ENCODE data around the gene RGS10.

RGS10 gene

GRCh38 chr10:119480667-119481066 lies 61.9 kb downstream of the RGS10 start:
- DNase-seq (ENCODE audit: extremely low read depth, low read depth), result no peak

DNA sequence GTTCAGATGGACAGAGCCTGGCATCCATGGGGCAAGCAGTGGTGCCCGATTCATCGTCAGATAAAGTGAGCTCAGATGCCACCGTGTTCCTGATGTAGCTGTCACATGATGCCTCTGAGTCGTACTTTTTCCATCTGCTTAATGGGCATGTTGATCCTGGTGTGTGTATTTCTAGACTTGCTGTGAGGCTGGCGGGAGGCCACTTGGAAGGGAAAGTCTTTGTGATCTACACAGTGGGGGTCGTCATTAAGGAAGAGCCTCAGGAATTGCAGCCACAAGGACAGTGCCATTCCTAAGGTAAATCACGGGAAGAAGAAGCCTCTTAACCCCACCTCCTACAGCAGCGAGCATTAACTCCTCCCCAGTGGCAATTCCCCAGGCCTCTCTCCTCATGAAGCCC lies 63.0 kb downstream of the RGS10 start:
- DNase-seq (ENCODE audit: extremely low read depth, low read depth), result no peak
- TF ChIP-seq, protein P1, sequence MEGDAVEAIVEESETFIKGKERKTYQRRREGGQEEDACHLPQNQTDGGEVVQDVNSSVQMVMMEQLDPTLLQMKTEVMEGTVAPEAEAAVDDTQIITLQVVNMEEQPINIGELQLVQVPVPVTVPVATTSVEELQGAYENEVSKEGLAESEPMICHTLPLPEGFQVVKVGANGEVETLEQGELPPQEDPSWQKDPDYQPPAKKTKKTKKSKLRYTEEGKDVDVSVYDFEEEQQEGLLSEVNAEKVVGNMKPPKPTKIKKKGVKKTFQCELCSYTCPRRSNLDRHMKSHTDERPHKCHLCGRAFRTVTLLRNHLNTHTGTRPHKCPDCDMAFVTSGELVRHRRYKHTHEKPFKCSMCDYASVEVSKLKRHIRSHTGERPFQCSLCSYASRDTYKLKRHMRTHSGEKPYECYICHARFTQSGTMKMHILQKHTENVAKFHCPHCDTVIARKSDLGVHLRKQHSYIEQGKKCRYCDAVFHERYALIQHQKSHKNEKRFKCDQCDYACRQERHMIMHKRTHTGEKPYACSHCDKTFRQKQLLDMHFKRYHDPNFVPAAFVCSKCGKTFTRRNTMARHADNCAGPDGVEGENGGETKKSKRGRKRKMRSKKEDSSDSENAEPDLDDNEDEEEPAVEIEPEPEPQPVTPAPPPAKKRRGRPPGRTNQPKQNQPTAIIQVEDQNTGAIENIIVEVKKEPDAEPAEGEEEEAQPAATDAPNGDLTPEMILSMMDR (IDR thresholded peaks at IDR 0.05; ENCODE audit: low read depth, low read length), result no peak

More at GRCh38 chr10:119480667-119481066, 61.9 kb downstream of the RGS10 start:
- TF ChIP-seq, protein P1 (IDR thresholded peaks at IDR 0.05; ENCODE audit: low read depth, low read length), result no peak

GRCh38 chr10:119478811-119479341 lies 63.6 kb downstream of the RGS10 start:
- TF ChIP-seq, protein P1 (IDR thresholded peaks at IDR 0.05; ENCODE audit: low read depth, low read length), result no peak
- no peak for DNase-seq (ENCODE audit: extremely low read depth, low read depth)

- TF ChIP-seq, protein P1 (IDR thresholded peaks at IDR 0.05; ENCODE audit: low read depth, low read length), result no peak
- no peak for DNase-seq (ENCODE audit: extremely low read depth, low read depth)
Observed at GRCh38 chr10:119478111-119478802, 64.3 kb downstream of the RGS10 start.

GRCh38 chr10:119477444-119477843 lies 65.1 kb downstream of the RGS10 start:
- no peak for DNase-seq (ENCODE audit: extremely low read depth, low read depth)
- TF ChIP-seq, protein P1 (IDR thresholded peaks at IDR 0.05; ENCODE audit: low read depth, low read length), result no peak

- TF ChIP-seq, protein P1 (IDR thresholded peaks at IDR 0.05; ENCODE audit: low read depth, low read length), result no peak
- DNase-seq (ENCODE audit: extremely low read depth, low read depth), result no peak
Observed at GRCh38 chr10:119474606-119475005, 67.9 kb downstream of the RGS10 start.

DNA sequence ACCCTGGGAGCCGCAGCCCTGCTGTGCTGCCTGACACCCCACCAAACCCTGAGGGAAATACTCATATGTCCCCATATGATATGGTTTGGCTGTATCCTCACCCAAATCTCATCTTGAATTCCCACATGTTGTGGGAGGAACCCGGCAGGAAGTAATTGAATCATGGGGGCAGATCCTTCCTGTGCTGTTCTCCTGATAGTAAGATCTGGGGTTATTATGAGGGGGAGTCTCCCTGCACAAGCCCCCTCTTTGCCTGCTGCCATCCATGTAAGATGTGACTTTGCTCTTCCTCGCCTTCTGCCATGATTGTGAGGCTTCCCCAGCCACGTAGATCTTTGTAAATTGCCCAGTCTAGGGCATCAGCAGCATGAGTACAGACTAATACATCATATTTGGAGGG lies 68.7 kb downstream of the RGS10 start:
- TF ChIP-seq, protein P1 (IDR thresholded peaks at IDR 0.05; ENCODE audit: low read depth, low read length), result no peak

More for the DNA sequence above, 68.7 kb downstream of the RGS10 start:
- no peak for DNase-seq (ENCODE audit: extremely low read depth, low read depth)
